DOHH2 (cell line): Measurements from ENCODE around the gene PTGIS.

Experiments used
- EZH2phosphoT487 ChIP-seq: fragments of 200-600 bp; sonication (generic); IDR thresholded peaks from 2 replicates; pipeline ENCODE4 v1.6.1; 2017; ENCODE audit warnings: borderline replicate concordance, mild to moderate bottlenecking, antibody characterized with exemption, low read length, moderate library complexity, mixed read lengths
- TF ChIP-seq, protein P1 (sequence below): fragments of 200-600 bp; sonication (generic); IDR thresholded peaks from one replicate; pipeline ENCODE4 v1.5.1; 2014; ENCODE audit warnings: antibody characterized with exemption, mild to moderate bottlenecking, low read depth, low read length; ENCODE audit not compliant: poor library complexity, severe bottlenecking

GRCh38 chr20:49462626-49463025, 105.3 kb downstream of the PTGIS start:
- TF ChIP-seq, protein P1, sequence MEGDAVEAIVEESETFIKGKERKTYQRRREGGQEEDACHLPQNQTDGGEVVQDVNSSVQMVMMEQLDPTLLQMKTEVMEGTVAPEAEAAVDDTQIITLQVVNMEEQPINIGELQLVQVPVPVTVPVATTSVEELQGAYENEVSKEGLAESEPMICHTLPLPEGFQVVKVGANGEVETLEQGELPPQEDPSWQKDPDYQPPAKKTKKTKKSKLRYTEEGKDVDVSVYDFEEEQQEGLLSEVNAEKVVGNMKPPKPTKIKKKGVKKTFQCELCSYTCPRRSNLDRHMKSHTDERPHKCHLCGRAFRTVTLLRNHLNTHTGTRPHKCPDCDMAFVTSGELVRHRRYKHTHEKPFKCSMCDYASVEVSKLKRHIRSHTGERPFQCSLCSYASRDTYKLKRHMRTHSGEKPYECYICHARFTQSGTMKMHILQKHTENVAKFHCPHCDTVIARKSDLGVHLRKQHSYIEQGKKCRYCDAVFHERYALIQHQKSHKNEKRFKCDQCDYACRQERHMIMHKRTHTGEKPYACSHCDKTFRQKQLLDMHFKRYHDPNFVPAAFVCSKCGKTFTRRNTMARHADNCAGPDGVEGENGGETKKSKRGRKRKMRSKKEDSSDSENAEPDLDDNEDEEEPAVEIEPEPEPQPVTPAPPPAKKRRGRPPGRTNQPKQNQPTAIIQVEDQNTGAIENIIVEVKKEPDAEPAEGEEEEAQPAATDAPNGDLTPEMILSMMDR, result no peak
- no peak for TF ChIP-seq EZH2phosphoT487
